ENCODE data around the gene GLIS1.

GRCh38 chr1:53498555-53499131 lies 240.3 kb downstream of the GLIS1 start:
- TF ChIP-seq EZH2phosphoT487 (IDR thresholded peaks at IDR 0.05; ENCODE audit: insufficient read depth, low read depth) (no peak), EZH2 (IDR thresholded peaks at IDR 0.05; ENCODE audit: insufficient read depth, poor library complexity, severe bottlenecking) (no peak)

Data from GM23248 (cell line).